ENCODE measurements around the gene CYP2A13. TPM values are rescaled to one million over a fixed set of nuclear protein-coding genes. Genes with fewer than 3 reads are reported as not detected.
"Not testable (repeated sequence)": the region's sequence is repeated elsewhere in the genome, so short reads cannot be mapped to it uniquely, and the experiment has no call there.

Gene CYP2A13
- total RNA-seq, 1 donor from 2014 or later: not detected

DNA sequence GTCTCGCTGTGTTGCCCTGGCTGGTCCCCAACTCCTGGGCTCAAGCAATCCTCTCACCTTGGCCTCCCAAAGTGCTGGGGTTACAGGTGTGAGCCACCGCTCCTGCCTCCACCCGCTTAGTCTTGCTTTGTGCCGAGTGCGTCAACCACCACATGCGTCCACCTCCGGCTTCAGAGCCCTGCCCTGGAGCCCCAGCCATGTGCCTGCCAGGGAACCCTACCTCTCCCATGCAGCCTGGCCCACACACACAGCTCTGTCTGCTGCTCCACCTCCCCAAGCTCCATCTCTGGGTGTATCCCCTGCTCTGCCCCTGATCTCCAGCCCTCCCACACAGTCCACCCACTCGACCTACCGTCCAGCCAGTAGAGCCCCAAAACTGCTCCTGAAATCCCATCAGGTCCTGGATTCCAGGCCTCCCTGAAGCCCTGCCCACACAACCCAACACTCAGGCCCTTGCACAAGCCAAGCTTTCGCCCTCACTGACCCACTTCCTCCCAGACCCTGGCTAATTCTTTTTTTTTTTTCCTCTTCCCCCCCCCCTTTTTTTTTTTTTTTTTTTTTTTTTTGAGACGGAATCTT is 35.6 kb downstream of the CYP2A13 start:
- H3K4me1 ChIP-seq: no peaks in the 10 kb centered on the region
- TF ChIP-seq POLR2AphosphoS5 (IDR thresholded peaks at IDR 0.05; ENCODE audit: insufficient read depth in 1 of 2, low read depth in 1 of 2) (no peak), POLR2A (IDR thresholded peaks at IDR 0.05) (no peak)
- TF ChIP-seq, protein P1, sequence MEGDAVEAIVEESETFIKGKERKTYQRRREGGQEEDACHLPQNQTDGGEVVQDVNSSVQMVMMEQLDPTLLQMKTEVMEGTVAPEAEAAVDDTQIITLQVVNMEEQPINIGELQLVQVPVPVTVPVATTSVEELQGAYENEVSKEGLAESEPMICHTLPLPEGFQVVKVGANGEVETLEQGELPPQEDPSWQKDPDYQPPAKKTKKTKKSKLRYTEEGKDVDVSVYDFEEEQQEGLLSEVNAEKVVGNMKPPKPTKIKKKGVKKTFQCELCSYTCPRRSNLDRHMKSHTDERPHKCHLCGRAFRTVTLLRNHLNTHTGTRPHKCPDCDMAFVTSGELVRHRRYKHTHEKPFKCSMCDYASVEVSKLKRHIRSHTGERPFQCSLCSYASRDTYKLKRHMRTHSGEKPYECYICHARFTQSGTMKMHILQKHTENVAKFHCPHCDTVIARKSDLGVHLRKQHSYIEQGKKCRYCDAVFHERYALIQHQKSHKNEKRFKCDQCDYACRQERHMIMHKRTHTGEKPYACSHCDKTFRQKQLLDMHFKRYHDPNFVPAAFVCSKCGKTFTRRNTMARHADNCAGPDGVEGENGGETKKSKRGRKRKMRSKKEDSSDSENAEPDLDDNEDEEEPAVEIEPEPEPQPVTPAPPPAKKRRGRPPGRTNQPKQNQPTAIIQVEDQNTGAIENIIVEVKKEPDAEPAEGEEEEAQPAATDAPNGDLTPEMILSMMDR (IDR thresholded peaks at IDR 0.05): no peak
- no peak overlapping the region for H3K27ac ChIP-seq
- H3K4me3 ChIP-seq: no peak overlapping the region
- H3K9me3 ChIP-seq: no peaks in the 10 kb centered on the region
- no peak for DNase-seq (ENCODE audit: extremely low spot score in 2 of 2)
- no peaks in the 10 kb centered on the region for H3K27me3 ChIP-seq
- H3K36me3 ChIP-seq: no peaks in the 10 kb centered on the region
- intact Hi-C loops (cut with DNase I): no loop called here

DNA sequence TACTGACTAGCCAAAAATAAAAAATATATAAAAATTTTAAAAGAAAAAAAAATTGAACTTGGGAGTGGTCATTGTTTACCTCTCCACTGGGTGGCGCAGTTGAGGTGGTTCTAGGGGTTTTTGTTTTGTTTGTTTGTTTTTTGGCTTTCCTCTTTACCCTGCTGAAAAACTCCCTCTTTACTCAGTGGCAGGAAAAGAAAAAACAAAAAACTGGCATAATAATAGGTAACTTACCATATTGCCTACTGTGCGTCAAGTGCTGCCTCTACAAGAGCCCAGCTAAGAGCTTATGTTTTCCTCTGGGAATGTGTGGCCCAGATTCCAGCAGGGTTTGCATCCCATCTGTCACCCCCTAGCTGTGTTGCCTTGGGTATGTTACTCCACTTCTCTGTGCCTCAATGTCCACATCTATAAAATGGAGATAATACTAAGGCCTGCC is 38.5 kb downstream of the CYP2A13 start:
- TF ChIP-seq, protein P1 (IDR thresholded peaks at IDR 0.05): peak in 2 of 3 experiments; percentile 38 to 48
- intact Hi-C loops (cut with DNase I): not testable (repeated sequence)

DNA sequence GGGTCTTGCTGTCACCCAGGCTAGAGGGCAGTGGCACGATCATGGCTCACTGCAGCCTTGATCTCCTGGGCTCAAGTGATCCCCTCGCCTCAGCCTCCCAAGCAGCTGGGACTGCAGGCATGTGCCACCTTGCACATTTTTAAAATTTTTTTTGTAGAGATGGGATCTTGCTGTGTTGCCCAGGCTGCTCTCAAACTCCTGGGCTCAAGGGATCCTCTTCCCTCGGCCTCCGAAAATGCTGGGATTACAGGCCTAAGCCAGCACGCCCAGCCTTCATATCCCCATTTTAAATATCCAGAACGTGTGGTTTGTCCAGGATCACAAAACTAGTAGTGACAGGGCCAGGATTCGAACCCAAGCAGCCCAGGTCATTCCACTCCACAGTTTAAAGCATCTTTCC is 39.1 kb downstream of the CYP2A13 start:
- H3K4me1 ChIP-seq; intact Hi-C loops (cut with DNase I); H3K9me3 ChIP-seq; H3K27ac ChIP-seq; H3K4me3 ChIP-seq; H3K36me3 ChIP-seq; H3K27me3 ChIP-seq; DNase-seq (ENCODE audit: extremely low spot score in 2 of 2): not testable (repeated sequence)

More for the DNA sequence above, 38.5 kb downstream of the CYP2A13 start:
- not testable (repeated sequence) for H3K4me1 ChIP-seq; H3K4me3 ChIP-seq; H3K9me3 ChIP-seq; DNase-seq (ENCODE audit: extremely low spot score in 2 of 2); H3K36me3 ChIP-seq; H3K27me3 ChIP-seq; H3K27ac ChIP-seq

DNA sequence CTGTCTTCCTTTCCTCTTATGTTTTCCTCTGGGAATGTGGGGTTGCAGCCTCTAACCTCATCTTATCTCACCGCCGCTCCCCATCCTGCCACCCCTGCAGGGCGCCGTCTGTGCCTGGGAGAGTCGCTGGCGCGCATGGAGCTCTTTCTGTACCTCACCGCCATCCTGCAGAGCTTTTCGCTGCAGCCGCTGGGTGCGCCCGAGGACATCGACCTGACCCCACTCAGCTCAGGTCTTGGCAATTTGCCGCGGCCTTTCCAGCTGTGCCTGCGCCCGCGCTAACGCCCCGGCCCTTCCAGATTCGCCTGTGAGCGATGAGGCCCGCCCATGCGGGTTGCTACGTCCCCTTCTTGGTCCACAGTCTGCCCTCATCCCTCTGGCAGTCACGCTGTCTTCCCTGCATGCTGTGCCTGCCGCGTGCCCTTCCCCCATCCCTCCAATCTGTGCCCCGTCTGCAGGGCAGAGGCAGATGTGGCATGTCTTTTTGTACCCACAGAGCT is 39.6 kb downstream of the CYP2A13 start:
- H3K4me1 ChIP-seq; DNase-seq (ENCODE audit: extremely low spot score in 2 of 2); H3K36me3 ChIP-seq; H3K27me3 ChIP-seq; H3K27ac ChIP-seq; intact Hi-C loops (cut with DNase I); H3K9me3 ChIP-seq: not testable (repeated sequence)
- peak in 1 of 2 donors; percentile 53 for TF ChIP-seq POLR2AphosphoS5 (IDR thresholded peaks at IDR 0.05; ENCODE audit: insufficient read depth in 1 of 2, low read depth in 1 of 2)
- H3K4me3 ChIP-seq: peak overlapping the region in 1 of 2 donors; percentile 15

DNA sequence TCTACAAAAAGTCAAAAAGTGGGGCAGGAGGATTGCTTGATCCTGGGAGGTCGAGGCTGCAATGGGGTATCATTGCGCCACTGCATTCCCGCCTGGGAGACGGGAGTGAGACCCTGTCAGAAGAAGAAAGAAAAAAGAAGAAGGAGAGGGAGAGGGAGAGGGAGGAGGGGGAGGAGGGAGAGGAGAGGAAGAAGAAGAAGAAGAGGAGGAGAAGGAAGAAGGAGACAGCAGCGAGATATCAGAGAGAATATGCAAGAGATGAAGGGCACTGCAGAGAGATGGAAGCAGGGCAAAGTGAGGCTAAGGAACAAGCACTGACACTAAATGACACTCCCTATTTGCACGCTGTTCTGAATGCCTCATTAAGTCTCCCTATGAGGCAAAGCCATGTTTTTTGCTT is 40.4 kb downstream of the CYP2A13 start:
- no peak overlapping the region for H3K4me3 ChIP-seq
- H3K27me3 ChIP-seq: no peaks in the 10 kb centered on the region
- no peak for TF ChIP-seq POLR2A (IDR thresholded peaks at IDR 0.05)
- TF ChIP-seq POLR2AphosphoS5 (IDR thresholded peaks at IDR 0.05; ENCODE audit: insufficient read depth in 1 of 2, low read depth in 1 of 2): no peak
- TF ChIP-seq, protein P1 (IDR thresholded peaks at IDR 0.05): no peak
- H3K27ac ChIP-seq: no peak overlapping the region
- H3K36me3 ChIP-seq: no peaks in the 10 kb centered on the region
- no peaks in the 10 kb centered on the region for H3K4me1 ChIP-seq
- intact Hi-C loops (cut with DNase I): no loop called here
- no peak for DNase-seq (ENCODE audit: extremely low spot score in 2 of 2)
- no peaks in the 10 kb centered on the region for H3K9me3 ChIP-seq

DNA sequence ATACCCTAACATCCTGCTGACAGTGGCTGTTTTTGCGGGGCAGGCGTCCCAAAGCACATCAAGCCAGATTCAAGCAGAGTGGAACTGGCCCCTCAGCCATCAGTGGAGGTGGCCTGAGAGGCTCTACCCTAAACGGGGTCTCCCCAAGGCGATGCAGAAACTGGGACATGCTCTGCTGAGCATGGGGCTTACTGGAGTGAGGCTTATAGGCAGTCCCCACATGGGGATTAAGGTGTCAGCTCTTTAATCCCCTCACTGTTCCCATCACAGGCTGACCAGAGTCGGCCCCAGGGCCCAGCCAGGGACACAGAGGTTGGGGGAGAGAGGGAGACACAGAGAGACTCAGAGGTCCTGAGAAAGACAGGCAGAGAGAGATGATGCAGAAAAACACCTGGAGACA is 42.9 kb downstream of the CYP2A13 start:
- Histone ChIP-seq H3K4me3 (no peak overlapping the region), H3K9me3 (no peaks in the 10 kb centered on the region), H3K4me1 (peaks cover 10% of the 10 kb centered on the region), H3K36me3 (no peaks in the 10 kb centered on the region), H3K27me3 (no peaks in the 10 kb centered on the region), H3K27ac (no peak overlapping the region)
- intact Hi-C loops (cut with DNase I): no loop called here
- no peak for TF ChIP-seq POLR2AphosphoS5 (IDR thresholded peaks at IDR 0.05; ENCODE audit: insufficient read depth in 1 of 2, low read depth in 1 of 2)
- TF ChIP-seq POLR2A (IDR thresholded peaks at IDR 0.05): no peak
- TF ChIP-seq, protein P1 (IDR thresholded peaks at IDR 0.05): no peak
- DNase-seq (ENCODE audit: extremely low spot score in 2 of 2): no peak

Data from vagina (tissue), 2 donors.